Subcutaneous abdominal adipose tissue (tissue), 5 donors: ENCODE data around the gene CEP120.
"Not testable (repeated sequence)": the region's sequence is repeated elsewhere in the genome, so short reads cannot be mapped to it uniquely, and the experiment has no call there.

Experiments
- H3K27ac ChIP-seq: one replicate; pipeline ENCODE4 v1.7.0; 2013; ENCODE audit warnings: low read depth, mild to moderate bottlenecking, inconsistent platforms, low read length, moderate library complexity
- H3K27me3 ChIP-seq, 5 donors: one replicate each; pipeline ENCODE4 v1.7.0; 2013; ENCODE audit warnings: low read length in 5 of 5, inconsistent platforms in 1 of 5; ENCODE audit not compliant: control insufficient read depth in 5 of 5, insufficient read depth in 4 of 5
- H3K36me3 ChIP-seq, 5 donors: one replicate each; pipeline ENCODE4 v1.7.0; 2013; ENCODE audit warnings: low read length in 5 of 5; ENCODE audit not compliant: control insufficient read depth in 5 of 5, insufficient read depth in 5 of 5
- H3K4me1 ChIP-seq, 5 donors: one replicate each; pipeline ENCODE4 v1.7.0; 2013; ENCODE audit warnings: low read length in 5 of 5, mild to moderate bottlenecking in 3 of 5, moderate library complexity in 1 of 5; ENCODE audit not compliant: control insufficient read depth in 5 of 5, insufficient read depth in 5 of 5
- H3K4me3 ChIP-seq, 5 donors: one replicate each; pipeline ENCODE4 v1.7.0; 2013; ENCODE audit warnings: low read length in 5 of 5, low read depth in 1 of 5
- H3K9ac ChIP-seq, 5 donors: one replicate each; pipeline ENCODE4 v1.7.0; 2013; ENCODE audit warnings: low read length in 5 of 5, mild to moderate bottlenecking in 4 of 5, moderate library complexity in 3 of 5
- H3K9me3 ChIP-seq, 5 donors: one replicate each; pipeline ENCODE4 v1.7.0; 2013; ENCODE audit warnings: low read length in 5 of 5; ENCODE audit not compliant: control insufficient read depth in 5 of 5
- donor health status: healthy.
- donor health status: healthy.
- donor health status: healthy.
- donor health status: healthy.
- donor health status: healthy.

CEP120 gene

DNA sequence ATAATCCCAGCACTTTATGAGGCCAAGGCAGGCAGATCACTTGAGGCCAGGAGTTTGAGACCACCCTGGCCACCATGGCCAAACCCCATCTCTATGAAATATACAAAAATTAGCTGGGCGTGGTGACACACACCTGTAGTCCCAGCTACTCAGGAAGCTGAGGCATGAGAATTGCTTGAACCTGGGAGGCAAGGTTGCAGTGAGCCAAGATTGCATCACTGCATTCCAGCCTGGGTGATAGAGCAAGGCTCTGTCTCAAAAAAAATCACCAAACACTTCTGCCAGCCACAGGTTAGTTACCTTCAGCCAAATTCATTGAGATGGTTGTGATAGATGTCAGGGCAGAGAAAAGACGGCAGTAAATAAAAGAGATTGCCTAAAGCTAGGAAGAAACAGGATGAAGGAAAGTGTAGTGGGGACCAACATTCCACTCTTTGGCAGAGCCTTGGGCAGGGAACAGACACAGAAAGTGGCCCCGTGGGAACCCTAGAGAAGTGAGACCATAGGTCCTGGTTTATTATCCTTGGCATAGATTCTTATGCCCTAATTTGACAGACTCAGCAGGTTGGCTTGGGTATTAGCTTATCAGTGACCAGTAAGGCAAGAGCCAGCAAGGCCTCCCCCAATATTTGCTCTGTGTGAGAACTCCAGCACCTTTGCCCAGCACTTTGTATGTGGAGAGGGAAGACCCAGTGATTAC, 5.5 kb upstream of the CEP120 start:
- Histone ChIP-seq H3K27me3 (no peaks in the 10 kb centered on the region), H3K36me3 (no peaks in the 10 kb centered on the region), H3K9ac (no peak overlapping the region), H3K27ac (peak overlapping the region; percentile 38), H3K9me3 (no peaks in the 10 kb centered on the region), H3K4me1 (peaks cover 0 to 27% (median 18%) of the 10 kb centered on the region in 5 donors), H3K4me3 (no peak overlapping the region)

DNA sequence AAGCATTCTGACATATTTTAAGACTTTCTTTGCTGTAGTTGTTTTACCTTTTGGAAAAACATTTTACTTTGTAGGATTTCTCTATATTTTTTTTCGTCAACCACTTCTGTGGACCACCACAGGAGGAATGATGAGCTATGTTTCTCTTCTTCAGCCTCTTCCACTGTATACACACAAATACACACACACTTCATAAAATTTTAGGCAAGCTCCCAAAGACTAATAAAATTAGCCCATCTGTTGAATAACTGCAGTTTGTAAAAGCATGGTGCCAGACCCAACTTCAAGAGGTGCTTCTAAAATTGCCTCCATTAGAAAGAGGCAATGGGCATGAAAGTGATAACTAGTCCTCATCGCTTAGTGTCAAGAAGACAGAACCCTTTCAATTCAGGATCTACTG, 4.1 kb upstream of the CEP120 start:
- no peaks in the 10 kb centered on the region for H3K36me3 ChIP-seq
- H3K9ac ChIP-seq, result no peak overlapping the region
- no peak overlapping the region for H3K27ac ChIP-seq

DNA sequence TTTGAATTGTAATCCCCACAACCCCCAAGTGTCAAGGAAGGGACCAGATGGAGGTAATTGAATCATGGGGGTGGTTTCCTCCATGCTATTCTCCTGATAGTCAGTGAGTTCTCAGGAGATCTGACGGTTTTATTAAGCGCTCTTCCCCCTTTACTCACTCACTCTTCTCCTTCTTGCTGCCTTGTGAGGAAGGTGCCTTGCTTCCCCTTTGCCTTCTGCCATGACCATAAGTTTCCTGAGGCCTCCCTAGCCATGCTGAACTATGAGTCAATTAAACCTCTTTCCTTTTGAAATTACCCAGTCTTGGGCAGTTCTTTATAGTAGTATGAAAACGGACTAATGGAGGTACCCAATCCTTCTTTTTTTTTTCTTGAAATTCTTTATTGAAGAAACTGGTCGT, 2.2 kb upstream of the CEP120 start:
- Histone ChIP-seq H3K27me3 (no peaks in the 10 kb centered on the region), H3K4me1 (peaks cover 2 to 47% (median 39%) of the 10 kb centered on the region in 5 donors), H3K4me3 (no peak overlapping the region), H3K27ac (no peak overlapping the region), H3K36me3 (no peaks in the 10 kb centered on the region), H3K9ac (no peak overlapping the region), H3K9me3 (no peaks in the 10 kb centered on the region)

More for the DNA sequence above, 4.1 kb upstream of the CEP120 start:
- Histone ChIP-seq H3K4me3 (no peak overlapping the region), H3K27me3 (no peaks in the 10 kb centered on the region), H3K9me3 (no peaks in the 10 kb centered on the region), H3K4me1 (peaks cover 0 to 32% (median 23%) of the 10 kb centered on the region in 5 donors)

DNA sequence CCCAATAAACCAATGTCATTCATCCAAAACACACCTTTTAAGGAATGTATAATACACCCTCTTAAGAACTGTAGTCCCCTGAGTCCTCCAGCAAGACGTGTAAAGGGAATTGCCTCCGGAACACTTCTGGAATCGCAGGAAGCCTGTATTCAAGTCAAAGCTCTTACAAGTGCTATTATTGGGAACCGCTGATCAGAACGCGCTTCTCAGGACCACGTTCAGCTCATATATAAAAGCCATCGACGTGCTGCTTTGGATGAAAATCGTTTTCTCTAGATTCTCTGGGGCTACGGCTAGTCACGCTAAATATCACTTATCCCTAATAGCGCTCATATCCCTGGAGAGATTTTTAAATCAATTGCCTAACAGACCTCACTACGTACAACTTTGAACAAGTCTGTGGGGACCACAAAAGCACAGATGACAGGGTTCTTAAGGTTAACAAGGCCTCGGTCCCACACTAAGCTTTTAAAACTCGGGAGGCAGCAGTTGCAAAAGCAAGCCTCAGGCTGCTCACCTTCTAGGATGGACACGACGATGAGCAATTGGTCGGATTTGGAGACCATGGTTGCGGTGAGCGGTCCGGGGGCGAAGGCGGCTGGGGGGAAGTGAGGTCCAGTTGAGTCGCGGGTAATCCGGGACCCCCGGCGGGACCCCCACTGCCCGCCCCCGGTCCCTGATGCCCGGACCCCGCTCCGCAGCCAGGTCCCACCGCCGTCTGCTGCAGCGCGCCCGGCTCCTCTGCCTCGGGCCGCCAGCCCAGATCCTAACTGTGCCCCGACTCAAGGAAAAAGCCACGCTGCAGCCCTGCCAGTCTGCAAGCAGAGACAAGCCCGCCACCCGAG, 548 bp downstream of the CEP120 start:
- H3K9me3 ChIP-seq, result no peaks in the 10 kb centered on the region
- no peaks in the 10 kb centered on the region for H3K27me3 ChIP-seq
- H3K9ac ChIP-seq, result peak overlapping the region; percentile 12 to 92 (median 72)
- H3K4me1 ChIP-seq, result peaks cover 2 to 29% (median 23%) of the 10 kb centered on the region in 5 donors
- H3K27ac ChIP-seq, result peak overlapping the region; percentile 89
- H3K36me3 ChIP-seq, result peaks cover 0 to 5% (median 2%) of the 10 kb centered on the region in 5 donors
- peak overlapping the region; percentile 70 to 96 (median 85) for H3K4me3 ChIP-seq

DNA sequence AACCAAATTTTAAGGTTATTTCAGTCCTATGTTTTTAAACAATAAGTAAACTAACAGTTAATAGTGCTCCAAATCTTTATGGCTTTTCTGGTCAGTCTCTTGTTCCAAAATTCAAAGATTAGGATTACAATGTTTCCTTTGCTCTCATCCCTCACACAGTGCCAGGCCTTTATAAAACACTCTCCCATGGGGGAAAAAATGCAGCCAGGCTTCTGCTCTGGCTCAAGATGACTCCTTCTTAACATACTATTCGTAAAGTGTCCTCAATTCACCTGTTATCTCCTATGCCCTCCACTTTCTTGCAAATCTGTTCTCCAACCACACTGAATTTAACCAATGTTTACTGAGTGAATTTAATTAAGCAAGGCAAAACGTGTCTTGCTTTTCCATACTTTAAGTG, 1.4 kb downstream of the CEP120 start:
- Histone ChIP-seq H3K9ac (peak overlapping the region in 4 of 5 donors; percentile 47 to 92 (median 81)), H3K27ac (peak overlapping the region; percentile 89), H3K4me1 (peaks cover 2 to 29% (median 23%) of the 10 kb centered on the region in 5 donors), H3K27me3 (no peaks in the 10 kb centered on the region), H3K9me3 (no peaks in the 10 kb centered on the region), H3K36me3 (peaks cover 0 to 10% (median 2%) of the 10 kb centered on the region in 5 donors), H3K4me3 (peak overlapping the region; percentile 70 to 96 (median 85))

DNA sequence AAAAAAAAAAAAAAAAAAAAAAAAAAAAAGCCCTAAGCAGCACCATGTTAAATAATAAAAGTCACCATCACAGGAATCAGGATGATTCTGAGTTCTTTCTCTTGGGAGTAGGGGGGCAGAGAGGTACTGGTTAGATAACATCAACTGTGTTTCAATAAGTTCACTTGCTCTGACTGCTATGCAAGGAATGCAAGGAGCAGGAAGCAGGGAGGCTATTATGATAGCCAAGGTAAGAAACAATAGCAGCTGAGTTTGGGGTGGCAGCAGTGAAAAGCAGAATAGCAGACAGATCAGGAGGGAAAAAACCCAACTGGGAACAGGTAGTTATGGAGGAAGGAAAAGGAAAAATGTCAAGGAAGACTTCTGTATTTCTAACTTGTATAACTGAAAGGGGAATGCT, 8.2 kb downstream of the CEP120 start:
- Histone ChIP-seq H3K27me3 (no peaks in the 10 kb centered on the region), H3K4me3 (no peak overlapping the region), H3K4me1 (peaks cover 0 to 2% (median 0%) of the 10 kb centered on the region in 5 donors), H3K9ac (no peak overlapping the region), H3K9me3 (no peaks in the 10 kb centered on the region), H3K36me3 (peaks cover 25 to 42% (median 31%) of the 10 kb centered on the region in 5 donors), H3K27ac (no peak overlapping the region)

DNA sequence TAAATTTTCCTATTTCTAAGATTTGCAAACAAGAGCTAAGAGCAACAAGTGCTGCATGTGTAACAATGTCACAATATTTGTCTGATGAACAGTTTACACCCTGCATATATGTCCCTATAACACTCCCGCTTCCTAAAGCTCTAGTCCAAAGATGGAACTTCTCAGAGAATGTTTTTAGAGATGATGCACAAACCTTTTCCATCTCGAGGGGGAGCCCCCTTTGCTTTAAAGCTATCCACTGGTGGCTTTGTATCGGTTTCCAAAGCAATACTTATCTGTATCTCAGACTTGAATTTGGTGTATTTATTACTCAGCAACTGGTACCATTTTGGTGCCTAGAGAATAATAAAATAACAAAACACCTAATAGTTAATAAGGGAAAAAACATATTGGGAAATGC, 11.0 kb downstream of the CEP120 start:
- no peaks in the 10 kb centered on the region for H3K9me3 ChIP-seq
- H3K4me3 ChIP-seq, result no peak overlapping the region
- H3K36me3 ChIP-seq, result peaks cover 32 to 42% (median 38%) of the 10 kb centered on the region in 5 donors
- H3K9ac ChIP-seq, result no peak overlapping the region
- H3K27me3 ChIP-seq, result no peaks in the 10 kb centered on the region
- no peak overlapping the region for H3K27ac ChIP-seq
- no peaks in the 10 kb centered on the region for H3K4me1 ChIP-seq

DNA sequence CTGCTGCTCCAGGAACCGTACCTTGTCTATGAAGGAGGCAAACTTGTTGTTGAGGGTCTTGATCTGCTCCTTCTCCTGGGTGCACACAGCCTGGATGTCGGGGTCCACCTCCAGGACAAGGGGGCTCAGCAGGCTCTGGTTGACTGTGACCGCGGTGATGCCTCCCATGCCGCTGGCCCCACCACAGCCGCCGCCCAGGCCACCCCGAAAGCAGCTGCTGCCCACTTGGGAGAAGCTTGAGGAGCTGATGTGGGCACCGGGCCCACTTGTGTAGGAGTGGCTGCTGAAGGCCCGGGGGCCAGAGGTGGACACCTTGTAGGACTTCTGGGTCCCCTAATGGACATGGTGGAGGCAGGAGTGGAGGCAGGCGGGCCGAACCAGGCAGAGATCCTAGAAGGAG, 21.2 kb downstream of the CEP120 start:
- not testable (repeated sequence) for H3K9me3 ChIP-seq, H3K27me3 ChIP-seq, H3K9ac ChIP-seq, H3K4me1 ChIP-seq, H3K4me3 ChIP-seq, H3K27ac ChIP-seq
- peaks cover 11 to 64% (median 40%) of the 10 kb centered on the region in 5 donors for H3K36me3 ChIP-seq

DNA sequence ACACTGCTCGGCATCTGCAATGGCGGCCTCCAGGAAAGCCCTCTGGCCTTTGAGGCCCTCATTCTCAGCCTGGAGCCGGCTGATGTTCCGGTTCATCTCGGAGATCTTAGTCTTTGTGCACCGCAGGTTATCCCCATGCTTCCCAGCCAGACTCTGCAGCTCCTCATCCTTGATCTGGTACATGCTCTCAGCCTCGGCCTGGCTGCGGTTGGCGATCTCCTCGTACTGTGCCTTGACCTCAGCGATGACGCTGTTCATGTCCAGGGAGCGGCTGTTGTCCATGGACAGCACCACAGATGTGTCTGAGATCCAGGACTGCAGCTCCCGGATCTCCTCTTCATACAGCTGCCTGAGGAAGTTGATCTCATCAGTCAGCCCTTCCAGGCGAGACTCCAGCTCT, 21.9 kb downstream of the CEP120 start:
- no peaks in the 10 kb centered on the region for H3K4me1 ChIP-seq
- H3K27ac ChIP-seq, result no peak overlapping the region
- no peaks in the 10 kb centered on the region for H3K27me3 ChIP-seq
- H3K4me3 ChIP-seq, result no peak overlapping the region
- H3K9ac ChIP-seq, result no peak overlapping the region
- H3K9me3 ChIP-seq, result no peaks in the 10 kb centered on the region
- H3K36me3 ChIP-seq, result peaks cover 16 to 70% (median 47%) of the 10 kb centered on the region in 5 donors

DNA sequence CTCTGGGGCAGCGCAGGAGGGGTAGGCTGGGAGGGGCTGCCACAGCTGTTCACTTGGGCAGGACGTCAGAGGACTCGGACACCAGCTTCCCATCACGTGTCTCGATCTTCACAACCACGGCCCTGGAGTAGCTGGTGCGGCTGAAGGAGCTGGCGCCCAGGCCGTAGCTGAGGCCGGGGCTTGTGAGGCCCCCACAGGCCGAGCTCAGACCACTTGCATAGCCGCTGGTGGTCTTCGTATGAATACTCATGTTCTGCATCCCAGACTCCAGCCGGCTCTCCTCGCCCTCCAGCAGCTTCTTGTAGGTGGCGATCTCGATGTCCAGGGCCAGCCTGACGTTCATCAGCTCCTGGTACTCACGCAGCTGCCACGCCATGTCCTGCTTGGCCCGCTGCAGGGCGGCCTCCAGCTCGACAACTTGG, 22.3 kb downstream of the CEP120 start:
- H3K9ac ChIP-seq, H3K27ac ChIP-seq, H3K4me1 ChIP-seq, H3K27me3 ChIP-seq, H3K9me3 ChIP-seq, H3K4me3 ChIP-seq: not testable (repeated sequence)
- peaks cover 21 to 73% (median 50%) of the 10 kb centered on the region in 5 donors for H3K36me3 ChIP-seq
